Skeletal muscle satellite cell (primary cell): ENCODE results near the gene FAH. TPM values are rescaled to one million over a fixed set of nuclear protein-coding genes. Genes with fewer than 3 reads are reported as not detected.

ENCODE experiments used
- H3K27me3 ChIP-seq: 2 replicates; pipeline ENCODE4 v1.7.0; 2013; ENCODE audit warnings: low read length; ENCODE audit not compliant: control insufficient read depth, insufficient read depth
- H3K36me3 ChIP-seq: 2 replicates; pipeline ENCODE4 v1.7.0; 2013; ENCODE audit warnings: mild to moderate bottlenecking, control low read depth, low read length; ENCODE audit not compliant: insufficient read depth
- H3K4me1 ChIP-seq: 2 replicates; pipeline ENCODE4 v1.7.0; 2013; ENCODE audit warnings: low read length; ENCODE audit not compliant: control insufficient read depth, insufficient read depth
- H3K4me2 ChIP-seq: 2 replicates; pipeline ENCODE4 v1.7.0; 2013; ENCODE audit warnings: mild to moderate bottlenecking, low read length
- H3K4me3 ChIP-seq: 2 replicates; pipeline ENCODE4 v1.7.0; 2013; ENCODE audit warnings: low read length
- H3K9ac ChIP-seq: 2 replicates; pipeline ENCODE4 v1.7.0; 2013; ENCODE audit warnings: mild to moderate bottlenecking, low read depth, low read length, moderate library complexity
- H3K9me3 ChIP-seq: replicated peaks from 2 replicates; pipeline ENCODE4 v1.7.0; 2013; ENCODE audit warnings: mild to moderate bottlenecking, control low read depth, low read length
- total RNA-seq: library from RNA; depleted of rRNA; stranded (reverse); fragments of >200 nt; gene quantifications from 2 replicates; pipeline ENCODE4 v1.2.3, GENCODE V29; 2012; rRNA removed

Gene FAH
- total RNA-seq: 26.6 and 33.6 TPM in 2 replicates

DNA sequence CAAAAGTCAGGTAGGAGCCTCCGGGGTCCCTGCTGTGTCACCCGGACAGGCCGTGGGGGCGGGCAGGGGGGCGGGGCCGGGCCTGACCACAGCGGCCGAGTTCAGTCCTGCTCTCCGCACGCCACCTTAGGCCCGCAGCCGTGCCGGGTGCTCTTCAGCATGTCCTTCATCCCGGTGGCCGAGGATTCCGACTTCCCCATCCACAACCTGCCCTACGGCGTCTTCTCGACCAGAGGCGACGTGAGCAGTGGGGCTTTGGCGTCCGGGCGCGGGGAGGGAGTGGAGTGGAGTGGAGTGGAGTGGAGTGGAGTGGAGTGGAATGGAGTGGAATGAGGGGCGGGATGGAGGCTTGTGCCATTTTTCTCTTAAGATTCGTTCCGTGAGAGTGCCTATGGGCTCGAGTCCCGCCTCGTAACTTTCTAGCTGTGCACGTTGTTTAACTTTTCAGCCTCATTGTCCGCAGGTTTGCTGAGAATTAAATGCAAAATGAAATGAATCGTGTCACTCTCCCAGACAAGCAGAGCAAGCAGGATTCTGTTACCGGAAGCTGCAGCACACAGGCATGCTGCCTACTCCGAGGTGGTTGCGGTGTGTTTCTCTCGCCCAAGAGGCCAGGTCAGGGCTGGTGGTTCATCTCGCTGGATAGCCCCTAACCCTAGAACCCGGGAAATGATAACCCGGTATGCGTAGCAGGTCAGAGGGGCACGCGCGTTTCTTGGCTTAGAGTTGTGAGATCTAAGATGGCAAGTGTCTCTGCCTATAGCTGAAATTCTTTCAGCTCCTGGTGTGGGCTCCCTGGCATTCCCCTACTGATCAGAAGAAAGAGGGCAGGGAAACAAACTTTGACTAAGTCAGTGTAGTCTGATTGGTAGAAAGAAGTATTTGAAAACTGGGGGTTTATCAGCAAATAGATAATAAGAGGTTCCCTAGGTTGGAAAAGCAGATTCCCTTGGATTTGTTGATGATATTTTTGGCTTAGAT, at the start of gene FAH:
FAH (plus strand) TSS at position 104 of the 981 bp plus-strand sequence; CDS start at position 160, 56 bp downstream.
- no peaks in the 10 kb centered on the region for H3K27me3 ChIP-seq
- peak within 1 kb of the TSS; percentile 89 for H3K4me3 ChIP-seq
- peak within 1 kb of the TSS; percentile 93 for H3K4me2 ChIP-seq
- peak within 1 kb of the TSS; percentile 81 for H3K9ac ChIP-seq
- no peaks in the 10 kb centered on the region for H3K36me3 ChIP-seq
- H3K4me1 ChIP-seq: peaks cover 17% of the 10 kb centered on the region
- no peaks in the 10 kb centered on the region for H3K9me3 ChIP-seq

DNA sequence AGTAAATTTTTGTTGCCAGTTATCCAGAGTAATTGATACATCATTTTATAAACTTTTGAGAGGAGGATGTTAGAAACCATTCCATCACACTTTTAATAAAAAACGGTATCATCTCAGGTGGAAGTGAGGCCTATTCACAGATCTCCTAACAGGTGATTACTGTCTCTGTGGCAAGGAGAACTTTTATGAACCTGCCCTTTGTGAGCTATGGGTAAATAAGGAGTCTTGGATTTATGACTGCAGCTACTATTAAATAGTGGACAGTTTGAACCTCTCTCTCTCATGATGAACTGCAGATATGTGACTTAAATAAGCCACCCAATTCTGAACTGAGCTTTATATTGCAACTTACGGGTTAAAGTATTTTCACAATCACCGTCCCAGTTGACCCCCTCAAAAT, 47.6 kb upstream of the FAH start:
- Histone ChIP-seq H3K4me3 (peak overlapping the region; percentile 20), H3K4me1 (peaks cover 18% of the 10 kb centered on the region), H3K27me3 (no peaks in the 10 kb centered on the region), H3K9me3 (no peaks in the 10 kb centered on the region), H3K9ac (no peak overlapping the region), H3K4me2 (peak overlapping the region; percentile 64), H3K36me3 (peaks cover 3% of the 10 kb centered on the region)

DNA sequence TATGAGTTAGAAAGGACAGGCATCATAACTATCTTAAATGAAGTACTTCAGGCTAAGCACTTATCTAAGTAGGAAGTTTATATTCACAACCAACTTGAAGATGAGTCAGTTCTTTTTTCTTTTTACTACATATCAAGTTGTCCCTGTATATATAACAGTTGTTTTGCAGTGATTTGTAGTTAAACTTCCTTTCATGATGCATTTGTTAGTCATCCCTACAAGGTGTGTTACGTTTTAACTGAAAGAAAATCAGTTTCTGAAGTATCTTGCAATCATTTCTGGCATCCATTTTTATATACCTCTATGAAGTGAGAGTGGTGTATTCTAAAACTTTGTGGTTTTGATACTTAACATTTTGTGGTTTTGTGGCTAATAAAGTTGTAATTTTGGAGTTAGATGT, 47.2 kb upstream of the FAH start:
- H3K27me3 ChIP-seq: no peaks in the 10 kb centered on the region
- no peaks in the 10 kb centered on the region for H3K9me3 ChIP-seq
- H3K36me3 ChIP-seq: peaks cover 3% of the 10 kb centered on the region
- peak overlapping the region; percentile 64 for H3K4me2 ChIP-seq
- H3K4me3 ChIP-seq: peak overlapping the region; percentile 20
- peaks cover 18% of the 10 kb centered on the region for H3K4me1 ChIP-seq
- no peak overlapping the region for H3K9ac ChIP-seq

DNA sequence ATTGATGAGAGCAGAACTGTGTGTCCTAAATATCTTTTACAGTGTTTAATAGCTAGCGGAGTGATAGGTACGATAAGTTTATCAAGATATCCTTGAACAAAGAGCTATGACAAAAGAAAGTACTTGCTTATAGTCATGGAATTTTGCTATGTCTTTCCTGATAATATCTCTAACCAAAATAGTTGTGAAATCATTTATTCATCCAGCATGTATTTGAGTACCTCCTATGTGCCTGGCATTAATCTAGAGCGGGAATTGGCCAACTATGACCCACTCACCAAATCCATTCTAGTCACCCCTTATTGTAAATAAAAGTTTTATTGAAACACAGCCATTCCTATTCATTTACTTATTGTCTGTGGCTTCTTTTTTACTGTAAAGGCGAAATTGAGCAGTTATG, 46.7 kb upstream of the FAH start:
- Histone ChIP-seq H3K4me3 (no peak overlapping the region), H3K9ac (no peak overlapping the region), H3K9me3 (no peaks in the 10 kb centered on the region), H3K4me2 (peak overlapping the region; percentile 64), H3K27me3 (no peaks in the 10 kb centered on the region), H3K4me1 (peaks cover 18% of the 10 kb centered on the region), H3K36me3 (peaks cover 3% of the 10 kb centered on the region)

DNA sequence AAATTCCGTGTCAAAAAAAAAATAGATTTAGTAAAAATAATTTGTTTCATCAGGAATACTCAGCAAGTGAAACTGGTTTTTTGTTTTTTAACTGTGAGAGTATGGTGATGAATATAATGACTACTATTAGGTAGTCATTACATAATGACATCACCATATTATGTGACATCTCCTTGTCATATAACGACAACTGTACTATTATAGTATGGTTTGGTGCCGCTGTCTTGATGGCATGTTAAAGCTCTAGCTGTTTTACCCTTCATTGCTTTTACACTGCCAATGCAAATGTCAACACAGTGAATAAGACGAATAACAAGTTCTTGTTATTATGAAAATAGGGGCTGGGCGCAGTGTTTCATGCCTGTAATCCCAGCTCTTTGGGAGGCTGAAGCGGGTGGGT, 45.6 kb upstream of the FAH start:
- Histone ChIP-seq H3K9me3 (no peaks in the 10 kb centered on the region), H3K27me3 (no peaks in the 10 kb centered on the region), H3K4me1 (peaks cover 25% of the 10 kb centered on the region), H3K36me3 (peaks cover 3% of the 10 kb centered on the region), H3K4me3 (no peak overlapping the region), H3K4me2 (no peak overlapping the region), H3K9ac (no peak overlapping the region)

DNA sequence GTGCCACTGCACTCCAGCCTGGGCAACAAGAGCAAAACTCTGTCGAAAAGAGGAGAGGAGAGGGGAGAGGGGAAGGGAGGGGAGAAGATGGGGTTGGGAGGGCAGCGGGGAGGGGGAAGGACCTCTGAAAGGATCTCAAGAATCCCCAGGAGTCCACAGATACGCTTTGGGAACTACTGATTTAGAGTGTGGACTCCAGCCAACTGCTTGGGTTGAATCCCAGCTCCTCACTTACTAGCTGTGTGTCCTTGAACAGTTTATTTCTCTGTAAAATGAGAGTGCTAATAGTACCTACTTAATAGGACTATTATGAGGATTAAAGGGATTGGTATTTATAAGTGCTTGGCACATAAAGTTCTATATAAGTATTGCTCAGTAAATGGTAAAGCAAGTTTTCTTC, 45.0 kb upstream of the FAH start:
- no peaks in the 10 kb centered on the region for H3K27me3 ChIP-seq
- no peak overlapping the region for H3K9ac ChIP-seq
- H3K4me2 ChIP-seq: no peak overlapping the region
- H3K4me3 ChIP-seq: no peak overlapping the region
- peaks cover 25% of the 10 kb centered on the region for H3K4me1 ChIP-seq
- H3K9me3 ChIP-seq: no peaks in the 10 kb centered on the region
- H3K36me3 ChIP-seq: peaks cover 3% of the 10 kb centered on the region

DNA sequence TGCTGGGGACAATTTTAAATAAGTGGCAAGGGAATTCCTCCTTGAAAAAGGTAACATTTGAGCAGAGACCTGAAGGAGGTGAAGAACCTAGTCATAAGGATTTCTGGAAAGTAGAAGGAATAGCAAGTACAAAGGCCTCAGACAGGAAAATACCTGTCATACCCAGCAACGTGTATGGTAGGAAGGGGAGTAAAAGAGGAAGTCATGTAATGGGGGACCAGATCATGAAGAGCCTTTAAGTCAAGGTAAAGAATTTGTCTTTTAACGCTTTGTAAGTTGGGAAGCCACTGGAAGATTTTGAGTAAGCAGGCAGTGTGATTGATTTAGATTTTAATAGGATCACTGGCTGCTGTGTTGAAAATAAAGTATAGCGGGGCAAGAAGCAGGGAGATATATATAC, 43.4 kb upstream of the FAH start:
- Histone ChIP-seq H3K9me3 (no peaks in the 10 kb centered on the region), H3K4me3 (no peak overlapping the region), H3K27me3 (no peaks in the 10 kb centered on the region), H3K4me1 (peaks cover 25% of the 10 kb centered on the region), H3K36me3 (no peaks in the 10 kb centered on the region), H3K4me2 (no peak overlapping the region), H3K9ac (no peak overlapping the region)

DNA sequence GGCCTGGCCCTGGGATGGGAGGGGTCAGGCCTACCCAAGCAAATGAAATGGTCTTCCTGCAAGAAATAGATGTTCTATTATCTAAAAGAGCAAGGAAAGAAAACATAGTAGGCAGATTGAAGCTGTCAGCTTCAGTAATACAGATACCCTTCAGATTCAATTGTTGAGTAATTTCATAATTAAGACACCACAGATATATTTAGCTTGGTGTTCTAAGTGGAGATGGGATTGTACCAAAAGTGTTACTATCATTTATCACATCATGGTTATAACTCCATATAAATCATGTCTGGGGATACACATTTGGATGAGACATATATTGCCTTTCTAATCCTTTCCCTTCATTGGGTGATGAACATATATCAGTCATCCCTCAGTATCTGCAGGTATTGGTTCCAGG, 41.9 kb upstream of the FAH start:
- H3K4me2 ChIP-seq: no peak overlapping the region

DNA sequence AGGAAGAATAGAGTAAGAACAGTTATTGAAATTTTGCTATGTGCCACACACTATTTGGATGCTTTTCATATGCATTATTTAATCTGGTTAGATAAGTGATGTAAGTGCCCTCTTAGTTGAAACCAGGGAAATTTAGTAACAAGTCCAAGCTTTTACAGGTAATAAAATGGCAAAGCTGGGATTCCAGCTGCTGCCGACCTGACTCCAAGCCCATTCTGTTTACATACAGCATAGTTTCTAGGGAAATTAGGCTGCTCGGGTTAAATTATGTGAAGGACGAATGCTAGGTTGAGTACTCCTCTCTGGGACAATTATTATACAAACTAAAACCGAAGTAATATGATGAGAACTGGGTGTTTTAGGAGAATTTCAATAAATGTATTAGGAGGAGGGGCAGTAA, 38.7 kb upstream of the FAH start:
- Histone ChIP-seq H3K4me1 (peaks cover 6% of the 10 kb centered on the region), H3K9me3 (no peaks in the 10 kb centered on the region), H3K27me3 (no peaks in the 10 kb centered on the region), H3K4me3 (no peak overlapping the region), H3K36me3 (no peaks in the 10 kb centered on the region), H3K4me2 (no peak overlapping the region), H3K9ac (no peak overlapping the region)

More for the DNA sequence above, 41.9 kb upstream of the FAH start:
- Histone ChIP-seq H3K9me3 (no peaks in the 10 kb centered on the region), H3K9ac (no peak overlapping the region), H3K36me3 (no peaks in the 10 kb centered on the region), H3K27me3 (no peaks in the 10 kb centered on the region), H3K4me3 (no peak overlapping the region), H3K4me1 (peaks cover 13% of the 10 kb centered on the region)

DNA sequence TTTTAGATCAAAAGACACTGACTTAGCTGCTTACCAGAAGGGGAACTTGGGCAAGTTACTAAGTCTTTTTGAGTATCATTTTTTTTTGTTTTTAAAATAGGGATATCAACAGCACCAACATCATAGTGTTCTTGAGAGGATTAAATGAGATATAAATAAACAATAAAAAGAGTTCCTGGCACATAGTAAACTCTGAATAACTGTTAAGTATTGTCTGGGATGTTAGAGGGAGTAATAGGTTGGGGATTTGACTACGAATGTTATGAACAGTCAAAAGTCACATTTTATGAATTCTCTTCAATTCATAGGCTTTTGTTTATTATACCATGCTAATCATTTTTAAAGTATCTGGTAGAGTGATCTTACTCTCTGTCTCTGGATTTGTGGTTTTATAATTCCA, 37.8 kb upstream of the FAH start:
- Histone ChIP-seq H3K4me2 (no peak overlapping the region), H3K27me3 (no peaks in the 10 kb centered on the region), H3K9me3 (no peaks in the 10 kb centered on the region), H3K36me3 (no peaks in the 10 kb centered on the region), H3K4me3 (no peak overlapping the region), H3K4me1 (peaks cover 6% of the 10 kb centered on the region), H3K9ac (no peak overlapping the region)

DNA sequence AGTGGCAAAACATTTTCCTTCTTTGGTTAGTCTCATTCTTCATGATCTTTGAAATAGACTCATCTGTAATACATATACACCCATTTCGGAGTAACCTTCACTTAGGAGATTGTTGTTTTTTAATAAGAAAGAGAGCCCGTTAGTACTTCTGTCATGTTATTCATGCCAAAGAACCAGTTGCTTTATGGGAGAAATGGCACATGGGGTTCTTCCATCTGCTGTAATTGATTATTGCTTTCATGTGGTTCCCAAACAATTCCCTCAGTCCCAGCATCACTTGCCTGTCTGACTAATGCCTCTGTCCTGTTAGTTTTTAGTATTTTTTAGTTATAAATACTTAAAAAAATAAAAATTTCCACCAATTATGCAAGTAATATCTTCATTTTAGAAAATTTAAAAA, 33.8 kb upstream of the FAH start:
- H3K4me1 ChIP-seq: no peaks in the 10 kb centered on the region
- no peak overlapping the region for H3K4me2 ChIP-seq
- no peak overlapping the region for H3K4me3 ChIP-seq
- no peaks in the 10 kb centered on the region for H3K27me3 ChIP-seq
- no peak overlapping the region for H3K9ac ChIP-seq
- H3K36me3 ChIP-seq: peaks cover 13% of the 10 kb centered on the region
- H3K9me3 ChIP-seq: no peaks in the 10 kb centered on the region

DNA sequence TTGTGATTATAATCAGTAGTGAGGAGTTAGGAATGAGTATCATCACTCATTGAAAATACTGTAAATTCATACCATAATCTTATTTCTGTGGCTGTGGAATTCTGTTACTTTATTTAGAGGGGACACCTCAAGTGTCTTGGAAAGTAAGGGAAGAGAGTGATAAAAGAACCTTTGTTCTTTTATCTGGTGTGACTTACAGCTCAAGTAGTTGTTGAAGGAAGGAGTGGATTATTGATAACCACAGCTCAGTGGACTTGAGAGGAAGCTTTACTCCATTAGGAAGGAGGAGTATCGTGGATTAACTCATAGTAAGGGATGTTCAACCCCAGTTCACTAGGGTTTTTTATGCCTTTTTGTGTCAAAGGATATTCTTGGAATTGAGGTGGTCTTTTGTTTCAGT, 32.2 kb upstream of the FAH start:
- Histone ChIP-seq H3K9ac (no peak overlapping the region), H3K4me3 (no peak overlapping the region), H3K9me3 (no peaks in the 10 kb centered on the region), H3K27me3 (no peaks in the 10 kb centered on the region), H3K36me3 (peaks cover 13% of the 10 kb centered on the region), H3K4me2 (no peak overlapping the region), H3K4me1 (no peaks in the 10 kb centered on the region)
